Measurements from ENCODE around the gene SH3YL1. TPM values are rescaled to one million over a fixed set of nuclear protein-coding genes. Genes with fewer than 3 reads are reported as not detected.

The SH3YL1 gene
- total RNA-seq, 1 donor from 2014 or later = 47.9 TPM

- Histone ChIP-seq H3K27me3 (peaks cover 28% of the 10 kb centered on the region), H3K4me1 (peaks cover 2% of the 10 kb centered on the region), H3K4me3 (no peak overlapping the region), H3K27ac (no peak overlapping the region), H3K9me3 (ENCODE audit: low read depth) (peaks cover 8% of the 10 kb centered on the region), H3F3A (ENCODE audit: low read depth) (no peaks in the 10 kb centered on the region), H4K20me1 (ENCODE audit: low read depth) (peaks cover 2% of the 10 kb centered on the region), H3K9ac (no peak overlapping the region), H3K79me2 (ENCODE audit: low read depth) (peaks cover 9% of the 10 kb centered on the region), H3K36me3 (no peaks in the 10 kb centered on the region), H3K4me2 (no peak overlapping the region), H2AFZ (replicated peaks) (no peak overlapping the region)
- peaks cover 46% of the 10 kb centered on the region for H3K9me3 Mint-ChIP-seq
- peaks cover 3% of the 10 kb centered on the region for H3K27me3 Mint-ChIP-seq (ENCODE audit: insufficient read depth, low read depth)
- H3K4me3 Mint-ChIP-seq = no peak overlapping the region
- DNase-seq (ENCODE audit: low spot score) = no peak
- peaks cover 2% of the 10 kb centered on the region for H3K4me1 Mint-ChIP-seq
- H3K36me3 Mint-ChIP-seq = peaks cover 45% of the 10 kb centered on the region
- H3K27ac Mint-ChIP-seq = no peak overlapping the region
- TF ChIP-seq EZH2phosphoT487 (IDR thresholded peaks at IDR 0.05) = no peak
- TF ChIP-seq CTCF (IDR thresholded peaks at IDR 0.05) = no peak
- TF ChIP-seq EZH2 (IDR thresholded peaks at IDR 0.05) = no peak
Measured at GRCh38 chr2:260507-261161, 3.2 kb downstream of the SH3YL1 start.

DNA sequence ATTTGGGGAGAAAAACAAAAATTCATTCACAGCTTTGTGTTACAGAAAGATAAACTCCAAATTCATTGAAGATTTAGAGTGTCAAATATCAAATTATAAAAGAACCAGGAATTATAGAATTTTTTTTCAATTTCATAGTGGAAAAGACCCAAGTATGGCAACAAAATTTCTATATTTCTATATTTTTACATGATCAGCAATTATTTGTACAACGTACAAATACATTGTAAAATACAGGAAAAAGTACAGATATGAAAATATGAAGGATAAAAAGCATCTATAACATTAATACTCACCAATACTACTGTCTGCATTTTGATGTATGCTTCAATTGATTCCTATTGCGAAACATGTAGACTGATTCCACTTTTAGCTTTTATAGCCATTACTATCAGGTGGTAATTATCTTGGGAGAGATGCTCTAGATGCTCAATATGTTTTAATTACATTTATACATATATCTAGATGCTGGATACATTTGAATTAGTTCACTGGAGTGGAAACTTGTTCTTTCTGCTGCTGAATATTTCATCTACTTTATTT is 4.0 kb downstream of the SH3YL1 start:
- Mint-ChIP-seq H3K4me1 (no peaks in the 10 kb centered on the region), H3K27ac (no peak overlapping the region), H3K36me3 (peaks cover 45% of the 10 kb centered on the region), H3K4me3 (no peak overlapping the region), H3K27me3 (ENCODE audit: insufficient read depth, low read depth) (peaks cover 2% of the 10 kb centered on the region), H3K9me3 (peaks cover 46% of the 10 kb centered on the region)
- no peak for TF ChIP-seq CTCF (IDR thresholded peaks at IDR 0.05)
- no peak for TF ChIP-seq EZH2phosphoT487 (IDR thresholded peaks at IDR 0.05)
- TF ChIP-seq EZH2 (IDR thresholded peaks at IDR 0.05) = no peak
- Histone ChIP-seq H3K4me1 (no peaks in the 10 kb centered on the region), H3K27ac (no peak overlapping the region), H2AFZ (replicated peaks) (no peak overlapping the region), H3K9me3 (ENCODE audit: low read depth) (peaks cover 8% of the 10 kb centered on the region), H3K36me3 (no peaks in the 10 kb centered on the region), H3K27me3 (peaks cover 28% of the 10 kb centered on the region), H4K20me1 (ENCODE audit: low read depth) (no peaks in the 10 kb centered on the region), H3K4me3 (no peak overlapping the region), H3K4me2 (no peak overlapping the region), H3K79me2 (ENCODE audit: low read depth) (peaks cover 2% of the 10 kb centered on the region), H3F3A (ENCODE audit: low read depth) (no peaks in the 10 kb centered on the region), H3K9ac (no peak overlapping the region)
- DNase-seq (ENCODE audit: low spot score) = no peak

GRCh38 chr2:258933-259332 is 4.9 kb downstream of the SH3YL1 start:
- H3K27me3 ChIP-seq = peaks cover 23% of the 10 kb centered on the region
- peaks cover 6% of the 10 kb centered on the region for H3K4me1 Mint-ChIP-seq
- no peaks in the 10 kb centered on the region for H3K36me3 ChIP-seq
- no peak overlapping the region for H3K4me2 ChIP-seq
- no peaks in the 10 kb centered on the region for H3F3A ChIP-seq (ENCODE audit: low read depth)
- no peaks in the 10 kb centered on the region for H3K79me2 ChIP-seq (ENCODE audit: low read depth)
- no peaks in the 10 kb centered on the region for H3K4me1 ChIP-seq
- TF ChIP-seq EZH2phosphoT487 (IDR thresholded peaks at IDR 0.05) = no peak
- no peak for TF ChIP-seq EZH2 (IDR thresholded peaks at IDR 0.05)
- no peak for TF ChIP-seq CTCF (IDR thresholded peaks at IDR 0.05)
- H3K4me3 ChIP-seq = no peak overlapping the region
- H3K4me3 Mint-ChIP-seq = no peak overlapping the region
- no peak overlapping the region for H2AFZ ChIP-seq (replicated peaks)
- peaks cover 45% of the 10 kb centered on the region for H3K36me3 Mint-ChIP-seq
- no peaks in the 10 kb centered on the region for H4K20me1 ChIP-seq (ENCODE audit: low read depth)
- H3K27ac ChIP-seq = no peak overlapping the region
- peaks cover 46% of the 10 kb centered on the region for H3K9me3 Mint-ChIP-seq
- H3K9ac ChIP-seq = no peak overlapping the region
- H3K27ac Mint-ChIP-seq = no peak overlapping the region
- no peak for DNase-seq (ENCODE audit: low spot score)
- H3K9me3 ChIP-seq (ENCODE audit: low read depth) = peaks cover 8% of the 10 kb centered on the region
- peaks cover 2% of the 10 kb centered on the region for H3K27me3 Mint-ChIP-seq (ENCODE audit: insufficient read depth, low read depth)

Data from neural progenitor cell (in vitro differentiated cells).